ENCODE data around the gene AFG3L2.

AFG3L2 gene

GRCh38 chr18:12296457-12296856 lies 80.6 kb downstream of the AFG3L2 start:
- no peak for DNase-seq

GRCh38 chr18:12296087-12296403 lies 81.0 kb downstream of the AFG3L2 start:
- no peak for DNase-seq

GRCh38 chr18:12295389-12296086 lies 81.5 kb downstream of the AFG3L2 start:
- DNase-seq, result no peak

GRCh38 chr18:12293831-12294230 lies 83.2 kb downstream of the AFG3L2 start:
- no peak for DNase-seq

- no peak for DNase-seq
Measured at GRCh38 chr18:12291690-12292089, 85.3 kb downstream of the AFG3L2 start.

- DNase-seq, result no peak
Measured at GRCh38 chr18:12291161-12291560, 85.9 kb downstream of the AFG3L2 start.

- no peak for DNase-seq
Measured at GRCh38 chr18:12290086-12290485, 86.9 kb downstream of the AFG3L2 start.

- DNase-seq, result no peak
Measured at GRCh38 chr18:12288403-12288755, 88.6 kb downstream of the AFG3L2 start.

- DNase-seq, result peak in 1 of 2 experiments; percentile 33
Measured at GRCh38 chr18:12287684-12288402, 89.2 kb downstream of the AFG3L2 start.

- peak in 1 of 2 experiments; percentile 33 for DNase-seq
Measured at GRCh38 chr18:12287131-12287681, 89.8 kb downstream of the AFG3L2 start.

GRCh38 chr18:12283666-12284065 lies 93.4 kb downstream of the AFG3L2 start:
- DNase-seq, result no peak

- DNase-seq, result peak in 1 of 2 experiments; percentile 13
Measured at GRCh38 chr18:12283256-12283655, 93.8 kb downstream of the AFG3L2 start.

GRCh38 chr18:12282442-12283039 lies 94.5 kb downstream of the AFG3L2 start:
- no peak for DNase-seq

GRCh38 chr18:12281861-12282260 lies 95.2 kb downstream of the AFG3L2 start:
- no peak for DNase-seq

GRCh38 chr18:12279781-12280531 lies 97.1 kb downstream of the AFG3L2 start:
- no peak for DNase-seq

Measured in NCI-H526 (cell line).